Parathyroid adenoma (tissue), 2 donors: ENCODE results near the gene CPNE4.

Experiments used
- H2AFZ ChIP-seq: fragments of 300-600 bp; sonication (generic); one replicate; pipeline ENCODE4 v1.7.0; 2017; ENCODE audit warnings: antibody characterized with exemption, mild to moderate bottlenecking
- H3K27ac ChIP-seq: fragments of 300-600 bp; sonication (generic); one replicate; pipeline ENCODE4 v1.7.0; 2017
- H3K27me3 ChIP-seq: fragments of 300-600 bp; sonication (generic); one replicate; pipeline ENCODE4 v1.7.0; 2017; ENCODE audit warnings: low read length; ENCODE audit not compliant: control insufficient read depth, insufficient read depth
- H3K36me3 ChIP-seq: fragments of 300-600 bp; sonication (generic); one replicate; pipeline ENCODE4 v1.7.0; 2017; ENCODE audit warnings: low read length; ENCODE audit not compliant: control insufficient read depth, insufficient read depth
- H3K4me1 ChIP-seq: fragments of 300-600 bp; sonication (generic); one replicate; pipeline ENCODE4 v1.7.0; 2017; ENCODE audit warnings: control low read depth
- H3K4me2 ChIP-seq: fragments of 300-600 bp; sonication (generic); one replicate; pipeline ENCODE4 v1.7.0; 2017; ENCODE audit warnings: low read length
- H3K4me3 ChIP-seq: fragments of 300-600 bp; sonication (generic); one replicate; pipeline ENCODE4 v1.7.0; 2017; ENCODE audit warnings: low read depth, low read length
- H3K79me2 ChIP-seq: fragments of 300-600 bp; sonication (generic); one replicate; pipeline ENCODE4 v1.7.0; 2017; ENCODE audit warnings: control low read depth
- H3K9ac ChIP-seq: fragments of 300-600 bp; sonication (generic); one replicate; pipeline ENCODE4 v1.7.0; 2017; ENCODE audit warnings: mild to moderate bottlenecking
- H3K9me3 ChIP-seq: fragments of 300-600 bp; sonication (generic); one replicate; pipeline ENCODE4 v1.7.0; 2017; ENCODE audit warnings: low read length; ENCODE audit not compliant: control insufficient read depth
- TF ChIP-seq, protein P1 (sequence below): fragments of 300-600 bp; sonication (generic); IDR thresholded peaks from one replicate; pipeline ENCODE4 v1.7.0; 2017; ENCODE audit warnings: antibody characterized with exemption, mild to moderate bottlenecking
- donor health status: primary hyperparathyroidism.

The CPNE4 gene

DNA sequence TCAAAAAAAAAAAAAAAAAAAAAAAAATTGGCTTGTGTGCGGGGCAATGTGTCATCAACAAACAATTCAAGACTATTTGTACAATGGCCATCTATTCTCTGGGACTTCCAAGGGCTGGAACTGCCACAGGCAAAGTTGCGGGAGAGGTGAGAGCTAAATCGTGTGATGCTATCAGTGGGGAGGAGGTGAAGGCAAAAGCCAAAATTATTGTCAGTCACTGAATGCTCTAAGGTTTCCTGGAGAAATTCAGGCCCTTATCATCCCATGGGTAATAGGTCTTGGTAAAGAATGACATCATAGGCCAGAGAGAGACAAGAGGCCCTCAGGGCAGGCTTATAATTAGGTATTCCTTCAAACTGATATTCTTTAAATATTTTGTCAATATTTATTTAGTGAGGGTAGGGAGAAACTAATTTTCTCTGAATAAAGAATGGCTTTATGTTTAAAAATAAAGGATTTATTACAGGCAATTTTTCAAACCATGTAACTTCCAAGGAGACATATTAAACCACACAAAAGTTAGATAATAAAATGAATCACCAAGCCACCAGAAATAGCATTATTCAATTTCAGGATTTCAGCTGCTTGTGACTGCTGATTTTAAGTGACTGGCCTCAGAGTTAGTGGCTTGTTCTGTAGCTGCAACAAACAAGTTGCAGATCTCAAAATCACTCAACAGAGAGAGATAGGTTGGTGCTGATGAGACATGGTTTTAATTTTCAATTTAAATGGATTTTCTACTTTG is 305.7 kb downstream of the CPNE4 start:
- no peak overlapping the region for H2AFZ ChIP-seq
- no peaks in the 10 kb centered on the region for H3K79me2 ChIP-seq
- TF ChIP-seq, protein P1, sequence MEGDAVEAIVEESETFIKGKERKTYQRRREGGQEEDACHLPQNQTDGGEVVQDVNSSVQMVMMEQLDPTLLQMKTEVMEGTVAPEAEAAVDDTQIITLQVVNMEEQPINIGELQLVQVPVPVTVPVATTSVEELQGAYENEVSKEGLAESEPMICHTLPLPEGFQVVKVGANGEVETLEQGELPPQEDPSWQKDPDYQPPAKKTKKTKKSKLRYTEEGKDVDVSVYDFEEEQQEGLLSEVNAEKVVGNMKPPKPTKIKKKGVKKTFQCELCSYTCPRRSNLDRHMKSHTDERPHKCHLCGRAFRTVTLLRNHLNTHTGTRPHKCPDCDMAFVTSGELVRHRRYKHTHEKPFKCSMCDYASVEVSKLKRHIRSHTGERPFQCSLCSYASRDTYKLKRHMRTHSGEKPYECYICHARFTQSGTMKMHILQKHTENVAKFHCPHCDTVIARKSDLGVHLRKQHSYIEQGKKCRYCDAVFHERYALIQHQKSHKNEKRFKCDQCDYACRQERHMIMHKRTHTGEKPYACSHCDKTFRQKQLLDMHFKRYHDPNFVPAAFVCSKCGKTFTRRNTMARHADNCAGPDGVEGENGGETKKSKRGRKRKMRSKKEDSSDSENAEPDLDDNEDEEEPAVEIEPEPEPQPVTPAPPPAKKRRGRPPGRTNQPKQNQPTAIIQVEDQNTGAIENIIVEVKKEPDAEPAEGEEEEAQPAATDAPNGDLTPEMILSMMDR = no peak
- no peak overlapping the region for H3K4me2 ChIP-seq
- no peaks in the 10 kb centered on the region for H3K36me3 ChIP-seq
- no peak overlapping the region for H3K4me3 ChIP-seq
- no peaks in the 10 kb centered on the region for H3K9me3 ChIP-seq
- H3K9ac ChIP-seq = no peak overlapping the region
- no peaks in the 10 kb centered on the region for H3K27me3 ChIP-seq
- H3K27ac ChIP-seq = no peak overlapping the region
- H3K4me1 ChIP-seq = peaks cover 11% of the 10 kb centered on the region

DNA sequence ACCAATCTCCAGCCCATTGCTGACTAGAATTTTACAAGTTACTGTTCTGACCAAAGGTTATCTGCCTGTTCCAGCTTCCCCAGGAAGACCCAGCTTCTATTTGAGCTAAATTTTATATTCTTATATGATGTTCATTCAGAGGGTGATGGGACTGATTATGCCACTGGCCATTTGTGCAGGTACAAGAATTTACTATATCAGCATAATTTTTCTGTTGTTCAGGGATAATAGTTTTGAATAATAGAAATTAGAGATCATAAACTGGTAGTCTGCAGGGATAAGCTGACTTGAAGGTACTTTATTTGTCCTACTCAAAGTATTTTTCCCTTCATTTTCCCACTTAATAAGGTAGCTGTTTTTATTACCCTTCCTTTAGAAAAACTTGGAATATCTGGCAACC is 309.4 kb downstream of the CPNE4 start:
- no peak overlapping the region for H2AFZ ChIP-seq
- TF ChIP-seq, protein P1 = no peak
- no peaks in the 10 kb centered on the region for H3K27me3 ChIP-seq
- no peak overlapping the region for H3K27ac ChIP-seq
- H3K9ac ChIP-seq = no peak overlapping the region
- no peaks in the 10 kb centered on the region for H3K36me3 ChIP-seq
- H3K4me3 ChIP-seq = no peak overlapping the region
- H3K4me2 ChIP-seq = no peak overlapping the region
- H3K79me2 ChIP-seq = no peaks in the 10 kb centered on the region
- H3K9me3 ChIP-seq = no peaks in the 10 kb centered on the region
- no peaks in the 10 kb centered on the region for H3K4me1 ChIP-seq

DNA sequence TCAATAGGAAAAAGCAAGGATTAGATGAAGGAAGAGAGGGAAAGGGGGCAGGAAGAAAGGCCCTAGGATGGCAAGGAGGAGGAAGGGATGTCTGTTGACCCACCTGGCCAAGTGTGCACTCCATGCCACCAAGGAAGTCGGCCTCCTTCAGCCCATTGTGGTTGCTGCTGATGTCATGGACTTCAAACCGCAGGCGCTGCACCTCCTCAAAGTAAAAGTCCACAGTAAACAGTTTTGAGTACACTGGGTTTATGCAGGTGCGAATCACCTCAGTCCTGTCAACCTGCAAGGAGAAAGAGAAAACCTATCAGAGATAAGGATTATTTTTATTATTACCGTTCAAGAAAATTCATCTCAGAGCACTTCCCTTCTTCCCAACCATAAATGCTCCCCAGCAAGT is 311.5 kb downstream of the CPNE4 start:
- Histone ChIP-seq H3K27ac (no peak overlapping the region), H3K27me3 (no peaks in the 10 kb centered on the region), H3K9me3 (no peaks in the 10 kb centered on the region), H3K4me2 (no peak overlapping the region), H3K4me1 (no peaks in the 10 kb centered on the region), H3K9ac (no peak overlapping the region), H2AFZ (no peak overlapping the region), H3K36me3 (no peaks in the 10 kb centered on the region), H3K4me3 (no peak overlapping the region), H3K79me2 (no peaks in the 10 kb centered on the region)
- TF ChIP-seq, protein P1 = no peak

DNA sequence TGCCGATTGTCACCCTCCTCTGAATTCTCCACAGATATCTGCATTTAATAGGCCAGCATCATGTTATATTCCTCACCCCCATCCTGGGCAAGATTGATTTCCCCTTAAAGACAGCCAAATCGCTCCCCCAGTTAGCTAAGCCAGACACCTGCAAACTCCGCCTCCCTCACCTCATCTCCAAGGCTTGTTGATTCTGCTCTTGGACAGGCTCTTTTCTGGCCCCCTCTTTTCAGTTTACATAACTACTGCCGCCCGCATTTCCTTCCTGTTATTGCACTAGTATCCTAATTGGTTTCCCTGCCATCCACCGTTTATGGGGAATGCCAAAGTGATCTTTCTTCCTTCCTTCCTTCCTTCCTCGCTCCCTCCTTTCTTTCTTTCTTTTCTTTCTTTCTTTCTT is 317.3 kb downstream of the CPNE4 start:
- no peak overlapping the region for H3K9ac ChIP-seq
- peaks cover 5% of the 10 kb centered on the region for H3K4me1 ChIP-seq
- H3K27me3 ChIP-seq = no peaks in the 10 kb centered on the region
- no peaks in the 10 kb centered on the region for H3K79me2 ChIP-seq
- no peak overlapping the region for H2AFZ ChIP-seq
- no peaks in the 10 kb centered on the region for H3K9me3 ChIP-seq
- H3K36me3 ChIP-seq = no peaks in the 10 kb centered on the region
- no peak overlapping the region for H3K27ac ChIP-seq
- H3K4me3 ChIP-seq = no peak overlapping the region
- TF ChIP-seq, protein P1 = no peak
- H3K4me2 ChIP-seq = no peak overlapping the region

DNA sequence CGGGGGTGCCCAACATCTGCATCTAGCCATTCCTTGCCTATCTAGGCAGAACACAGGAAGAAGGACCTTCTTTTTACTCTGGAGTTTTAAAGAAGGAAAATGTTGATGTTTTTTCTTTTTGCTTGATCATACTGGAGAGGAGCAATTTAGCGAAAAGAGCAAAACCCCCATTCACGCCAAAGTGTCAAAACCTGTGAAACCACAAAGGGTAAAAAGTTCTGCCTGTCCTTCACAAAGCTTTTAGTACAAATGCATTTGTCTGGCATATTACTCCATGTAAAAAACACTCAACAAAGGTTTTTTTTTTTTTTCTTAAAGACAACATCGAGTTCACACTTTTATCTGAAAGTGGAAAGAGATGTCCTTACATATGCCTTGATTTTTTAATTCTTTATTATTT is 317.9 kb downstream of the CPNE4 start:
- Histone ChIP-seq H3K79me2 (no peaks in the 10 kb centered on the region), H3K4me1 (peaks cover 7% of the 10 kb centered on the region), H2AFZ (no peak overlapping the region), H3K4me2 (no peak overlapping the region), H3K27me3 (no peaks in the 10 kb centered on the region), H3K9me3 (no peaks in the 10 kb centered on the region), H3K9ac (no peak overlapping the region), H3K36me3 (no peaks in the 10 kb centered on the region), H3K4me3 (no peak overlapping the region), H3K27ac (no peak overlapping the region)
- TF ChIP-seq, protein P1 = no peak
